Type B pancreatic cell (in vitro differentiated cells): ENCODE measurements around the gene SERGEF. TPM values are rescaled to one million over a fixed set of nuclear protein-coding genes. Genes with fewer than 3 reads are reported as not detected.

Experiments
- DNase-seq: peaks from one replicate; pipeline ENCODE4 v3.0.0; 2021; ENCODE audit warnings: mixed read lengths; ENCODE audit not compliant: unreplicated experiment; ENCODE audit errors: extremely low spot score
- H3K27ac Mint-ChIP-seq: 2 replicates; pipeline ENCODE4 v1.8.0; 2021; ENCODE audit warnings: mild to moderate bottlenecking, mixed read lengths
- H3K27me3 Mint-ChIP-seq: 2 replicates; pipeline ENCODE4 v1.8.0; 2021; ENCODE audit warnings: mixed read lengths
- H3K36me3 Mint-ChIP-seq: 2 replicates; pipeline ENCODE4 v1.8.0; 2021; ENCODE audit warnings: mixed read lengths
- H3K4me1 Mint-ChIP-seq: one replicate; pipeline ENCODE4 v1.8.0; 2021; ENCODE audit warnings: mixed read lengths; ENCODE audit not compliant: unreplicated experiment
- H3K4me3 Mint-ChIP-seq: 2 replicates; pipeline ENCODE4 v1.8.0; 2021; ENCODE audit warnings: mild to moderate bottlenecking, mixed read lengths
- H3K9me3 Mint-ChIP-seq: 2 replicates; pipeline ENCODE4 v1.8.0; 2021; ENCODE audit warnings: mixed read lengths
- total RNA-seq: library from RNA; stranded (reverse); gene quantifications from 2 replicates; pipeline ENCODE4 v1.2.1, GENCODE V29; 2021; ENCODE audit warnings: low replicate concordance
- TF ChIP-seq, protein P1 (sequence below): fragments of 200-600 bp; sonication (generic); conservative IDR thresholded peaks from 2 replicates; pipeline ENCODE4 v1.5.0; 2021; ENCODE audit warnings: antibody characterized with exemption, mild to moderate bottlenecking

The SERGEF gene
- total RNA-seq, 1 donor from 2014 or later, result 26.4 TPM

GRCh38 chr11:17986711-17987220, 26.1 kb downstream of the SERGEF start:
- Mint-ChIP-seq H3K27me3 (no peaks in the 10 kb centered on the region), H3K4me3 (no peak overlapping the region), H3K36me3 (peaks cover 10% of the 10 kb centered on the region), H3K4me1 (peaks cover 3% of the 10 kb centered on the region), H3K27ac (no peak overlapping the region), H3K9me3 (no peaks in the 10 kb centered on the region)
- no peak for DNase-seq
- TF ChIP-seq, protein P1, sequence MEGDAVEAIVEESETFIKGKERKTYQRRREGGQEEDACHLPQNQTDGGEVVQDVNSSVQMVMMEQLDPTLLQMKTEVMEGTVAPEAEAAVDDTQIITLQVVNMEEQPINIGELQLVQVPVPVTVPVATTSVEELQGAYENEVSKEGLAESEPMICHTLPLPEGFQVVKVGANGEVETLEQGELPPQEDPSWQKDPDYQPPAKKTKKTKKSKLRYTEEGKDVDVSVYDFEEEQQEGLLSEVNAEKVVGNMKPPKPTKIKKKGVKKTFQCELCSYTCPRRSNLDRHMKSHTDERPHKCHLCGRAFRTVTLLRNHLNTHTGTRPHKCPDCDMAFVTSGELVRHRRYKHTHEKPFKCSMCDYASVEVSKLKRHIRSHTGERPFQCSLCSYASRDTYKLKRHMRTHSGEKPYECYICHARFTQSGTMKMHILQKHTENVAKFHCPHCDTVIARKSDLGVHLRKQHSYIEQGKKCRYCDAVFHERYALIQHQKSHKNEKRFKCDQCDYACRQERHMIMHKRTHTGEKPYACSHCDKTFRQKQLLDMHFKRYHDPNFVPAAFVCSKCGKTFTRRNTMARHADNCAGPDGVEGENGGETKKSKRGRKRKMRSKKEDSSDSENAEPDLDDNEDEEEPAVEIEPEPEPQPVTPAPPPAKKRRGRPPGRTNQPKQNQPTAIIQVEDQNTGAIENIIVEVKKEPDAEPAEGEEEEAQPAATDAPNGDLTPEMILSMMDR, result peak; percentile 43

DNA sequence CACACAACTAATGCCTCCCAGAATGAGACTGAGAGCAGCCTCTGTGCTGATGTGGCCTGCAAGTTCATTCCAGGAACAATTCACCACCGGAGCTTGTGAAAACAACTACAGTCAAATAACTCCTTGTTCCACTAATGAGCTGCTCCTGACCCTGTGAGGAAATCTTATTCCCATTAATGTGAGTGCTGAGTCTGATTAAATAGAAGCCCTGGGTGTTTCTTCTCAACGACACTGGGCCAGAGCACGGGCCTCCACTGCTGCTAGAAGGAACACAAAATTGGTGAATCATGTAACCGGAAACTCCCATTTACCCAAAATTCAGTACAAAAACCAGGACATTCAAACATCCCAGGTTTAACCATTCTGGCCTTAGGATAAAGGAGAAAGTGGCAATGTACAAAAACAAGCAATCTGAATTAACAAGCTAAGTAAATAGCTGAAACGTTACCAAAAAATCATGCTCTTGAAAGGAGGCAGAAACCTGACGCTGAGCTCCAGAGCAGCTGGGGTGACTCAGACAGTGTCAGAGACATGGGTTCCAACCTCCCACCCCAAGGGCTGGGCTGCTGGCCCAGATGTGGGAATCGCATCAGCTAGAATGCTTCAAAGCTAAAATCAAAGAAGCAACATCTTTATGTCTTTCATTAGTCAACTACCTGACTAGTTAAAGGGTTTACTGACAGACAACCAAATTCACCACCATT, 26.7 kb downstream of the SERGEF start:
- H3K27ac Mint-ChIP-seq, result no peak overlapping the region
- DNase-seq, result no peak
- H3K4me1 Mint-ChIP-seq, result no peaks in the 10 kb centered on the region
- no peaks in the 10 kb centered on the region for H3K9me3 Mint-ChIP-seq
- TF ChIP-seq, protein P1, result no peak
- no peaks in the 10 kb centered on the region for H3K27me3 Mint-ChIP-seq
- no peak overlapping the region for H3K4me3 Mint-ChIP-seq
- H3K36me3 Mint-ChIP-seq, result peaks cover 10% of the 10 kb centered on the region

GRCh38 chr11:17985517-17985916, 27.3 kb downstream of the SERGEF start:
- Mint-ChIP-seq H3K9me3 (no peaks in the 10 kb centered on the region), H3K27me3 (no peaks in the 10 kb centered on the region), H3K27ac (no peak overlapping the region), H3K36me3 (peaks cover 10% of the 10 kb centered on the region), H3K4me1 (no peaks in the 10 kb centered on the region), H3K4me3 (no peak overlapping the region)
- no peak for DNase-seq
- TF ChIP-seq, protein P1, result no peak

- no peak overlapping the region for H3K27ac Mint-ChIP-seq
- no peaks in the 10 kb centered on the region for H3K9me3 Mint-ChIP-seq
- no peaks in the 10 kb centered on the region for H3K4me1 Mint-ChIP-seq
- TF ChIP-seq, protein P1, result no peak
- H3K27me3 Mint-ChIP-seq, result no peaks in the 10 kb centered on the region
- H3K4me3 Mint-ChIP-seq, result no peak overlapping the region
- DNase-seq, result no peak
- peaks cover 10% of the 10 kb centered on the region for H3K36me3 Mint-ChIP-seq
These were observed 29.3 kb downstream of the SERGEF start for GRCh38 chr11:17983569-17983968.

DNA sequence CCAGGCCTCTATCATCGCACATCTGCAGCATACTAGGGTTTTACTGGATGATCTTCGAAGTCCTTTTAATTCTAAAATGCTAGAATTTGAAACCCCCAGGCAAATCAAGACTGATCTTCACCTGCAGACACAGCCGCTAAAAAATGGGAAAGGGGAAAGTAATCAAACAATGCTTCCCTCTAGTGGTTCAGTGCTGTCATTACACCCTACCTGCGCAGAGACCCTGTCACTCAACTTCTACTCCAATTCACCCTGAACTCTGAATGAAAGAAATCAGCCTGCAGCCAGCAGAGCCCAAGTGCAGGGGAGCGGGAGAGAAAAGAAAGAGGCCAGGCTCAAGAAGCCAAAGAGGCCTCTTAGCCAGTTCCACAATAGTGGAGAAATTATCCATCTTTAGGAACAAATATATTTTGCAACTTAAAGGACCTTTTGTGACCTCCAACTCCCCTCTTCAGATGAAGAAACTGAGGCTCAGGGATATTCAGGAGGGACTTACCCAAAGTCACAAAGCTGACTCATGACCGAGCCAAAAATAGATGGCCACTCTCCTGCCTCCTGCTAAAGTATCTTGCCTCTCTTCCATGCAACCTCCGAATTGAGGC, 33.0 kb downstream of the SERGEF start:
- H3K4me3 Mint-ChIP-seq, result no peak overlapping the region
- H3K27me3 Mint-ChIP-seq, result no peaks in the 10 kb centered on the region
- H3K4me1 Mint-ChIP-seq, result no peaks in the 10 kb centered on the region
- TF ChIP-seq, protein P1, result peak; percentile 94
- H3K9me3 Mint-ChIP-seq, result no peaks in the 10 kb centered on the region
- H3K27ac Mint-ChIP-seq, result no peak overlapping the region
- peaks cover 5% of the 10 kb centered on the region for H3K36me3 Mint-ChIP-seq
- DNase-seq, result no peak
